DMS153 treated with DMSO at 0.1 percent for 48 hours (cell line): Measurements from ENCODE around the gene RIMKLB.
"Not testable (repeated sequence)": the region's sequence is repeated elsewhere in the genome, so short reads cannot be mapped to it uniquely, and the experiment has no call there.

Experiments used
- DNase-seq: peaks from one replicate; lab custom pipeline; 2025; ENCODE audit not compliant: unreplicated experiment; lab: John Stamatoyannopoulos, UW

Gene RIMKLB

GRCh38 chr12:8816448-8817050, 118.8 kb downstream of the RIMKLB start:
- DNase-seq: no peak

GRCh38 chr12:8817856-8818255, 120.1 kb downstream of the RIMKLB start:
- DNase-seq: no peak

GRCh38 chr12:8818526-8818925, 120.7 kb downstream of the RIMKLB start:
- DNase-seq: no peak

- DNase-seq: no peak
Observed at GRCh38 chr12:8819666-8819980, 121.8 kb downstream of the RIMKLB start.

GRCh38 chr12:8820676-8821407, 123.1 kb downstream of the RIMKLB start:
- DNase-seq: not testable (repeated sequence)

- DNase-seq: no peak
Observed at GRCh38 chr12:8821591-8821990, 123.8 kb downstream of the RIMKLB start.

GRCh38 chr12:8822298-8822697, 124.5 kb downstream of the RIMKLB start, which contains the start of gene A2ML1:
A2ML1 (plus strand) TSS chr12:8822621; CDS start chr12:8822652, 31 bp downstream.
- no peak for DNase-seq

- no peak for DNase-seq
Observed at GRCh38 chr12:8823565-8824300, 125.9 kb downstream of the RIMKLB start.

- DNase-seq: no peak
Observed at GRCh38 chr12:8827551-8828256, 129.9 kb downstream of the RIMKLB start.

- DNase-seq: no peak
Observed at GRCh38 chr12:8828257-8829124, 130.7 kb downstream of the RIMKLB start.

GRCh38 chr12:8829125-8829518, 131.3 kb downstream of the RIMKLB start:
- DNase-seq: no peak

- no peak for DNase-seq
Observed at GRCh38 chr12:8829621-8830020, 131.8 kb downstream of the RIMKLB start.

GRCh38 chr12:8831116-8831515, 133.3 kb downstream of the RIMKLB start:
- no peak for DNase-seq

- no peak for DNase-seq
Observed at GRCh38 chr12:8832500-8832899, 134.7 kb downstream of the RIMKLB start.
